Liver (tissue), 9 donors: ENCODE data around the gene CYB561. TPM values are rescaled to one million over a fixed set of nuclear protein-coding genes. Genes with fewer than 3 reads are reported as not detected.
"Not testable (repeated sequence)": the region's sequence is repeated elsewhere in the genome, so short reads cannot be mapped to it uniquely, and the experiment has no call there.

ENCODE experiments used
- DNase-seq: peaks from one replicate; pipeline ENCODE4 v3.0.0-alpha.2; 2017; ENCODE audit warnings: low spot score
- H3K27ac ChIP-seq, 2 donors: one replicate each; pipeline ENCODE4 v1.7.0; 2013; ENCODE audit warnings: inconsistent platforms in 2 of 2, low read length in 2 of 2, control low read depth in 1 of 2, low read depth in 1 of 2, mild to moderate bottlenecking in 1 of 2
- H3K27me3 ChIP-seq, 4 donors: one replicate each; pipeline versions ENCODE4 v1.6.1 to v1.7.0; 2013; ENCODE audit warnings: low read length in 3 of 4, inconsistent platforms in 1 of 4, mild to moderate bottlenecking in 1 of 4, moderate library complexity in 1 of 4; ENCODE audit not compliant: control insufficient read depth in 4 of 4, insufficient read depth in 4 of 4
- H3K36me3 ChIP-seq, 4 donors: one replicate each; pipeline versions ENCODE4 v1.6.1 to v1.7.0; 2013; ENCODE audit warnings: low read length in 3 of 4, mild to moderate bottlenecking in 3 of 4, low read depth in 1 of 4, moderate library complexity in 1 of 4; ENCODE audit not compliant: control insufficient read depth in 4 of 4, insufficient read depth in 3 of 4
- H3K4me1 ChIP-seq, 4 donors: one replicate each; pipeline versions ENCODE4 v1.6.1 to v1.7.0; 2013; ENCODE audit warnings: low read length in 3 of 4, mild to moderate bottlenecking in 3 of 4, moderate library complexity in 1 of 4; ENCODE audit not compliant: control insufficient read depth in 4 of 4, insufficient read depth in 4 of 4
- H3K4me3 ChIP-seq, 3 donors: one replicate each; pipeline versions ENCODE4 v1.6.1 to v1.7.0; 2013; ENCODE audit warnings: low read length in 3 of 3, control low read depth in 1 of 3, low read depth in 1 of 3, mild to moderate bottlenecking in 1 of 3
- H3K9ac ChIP-seq, 2 donors: one replicate each; pipeline ENCODE4 v1.7.0; 2013; ENCODE audit warnings: low read length in 2 of 2, mild to moderate bottlenecking in 2 of 2, moderate library complexity in 2 of 2, control low read depth in 1 of 2, low read depth in 1 of 2
- H3K9me3 ChIP-seq, 4 donors: one replicate each; pipeline versions ENCODE4 v1.6.1 to v1.7.0; 2013; ENCODE audit warnings: low read length in 3 of 4; ENCODE audit not compliant: control insufficient read depth in 4 of 4
- GABPA ChIP-seq, 2 donors: IDR thresholded peaks in 1 of 2; conservative IDR thresholded peaks in 1 of 2; 2 replicates each; pipeline ENCODE4 v1.6.1; 2016; ENCODE audit warnings: antibody characterized with exemption in 2 of 2, mild to moderate bottlenecking in 1 of 2, moderate library complexity in 1 of 2
- JUND ChIP-seq, 2 donors: IDR thresholded peaks; 2 replicates each; pipeline ENCODE4 v1.6.1; 2016; ENCODE audit warnings: antibody characterized with exemption in 2 of 2
- NR2F2 ChIP-seq: IDR thresholded peaks from 2 replicates; pipeline ENCODE4 v1.6.1; 2016; ENCODE audit warnings: antibody characterized with exemption
- RAD21 ChIP-seq, 2 donors: IDR thresholded peaks; 2 replicates each; pipeline ENCODE4 v1.6.1; 2016; ENCODE audit warnings: antibody characterized with exemption in 2 of 2, mild to moderate bottlenecking in 2 of 2
- REST ChIP-seq: IDR thresholded peaks from 2 replicates; pipeline ENCODE4 v1.6.1; 2016; ENCODE audit warnings: antibody characterized with exemption, mild to moderate bottlenecking
- RXRA ChIP-seq, 2 donors: IDR thresholded peaks; 2 replicates each; pipeline ENCODE4 v1.6.1; 2017 to 2018; ENCODE audit warnings: antibody characterized with exemption in 2 of 2, mild to moderate bottlenecking in 1 of 2
- YY1 ChIP-seq: IDR thresholded peaks from 2 replicates; pipeline ENCODE4 v1.6.1; 2016; ENCODE audit warnings: antibody characterized with exemption, mild to moderate bottlenecking
- ZBTB33 ChIP-seq: IDR thresholded peaks from 2 replicates; pipeline ENCODE4 v1.6.1; 2016; ENCODE audit warnings: antibody characterized with exemption
- WGBS: extraction: QIAGEN DNeasy Blood & Tissue Kit; methylation state at CpG from one replicate; pipeline ENCODE4 v1.1.7; 2013; 5-methylcytosine and 5-hydroxymethylcytosine counted together
- polyA plus RNA-seq, 2 donors: library from polyadenylated mRNA; stranded (reverse) in 1 of 2; unstranded in 1 of 2; fragments of 200-250 nt in 1 of 2; fragments of >200 nt in 1 of 2; fragmentation: Nextera tagmentation in 1 of 2; extraction: Ambion mirVana in 1 of 2; gene quantifications; one replicate each; pipeline versions ENCODE4 v1.2.1 to v1.2.3, GENCODE V29; 2013 to 2015
- total RNA-seq, 2 donors: library from RNA; depleted of rRNA; stranded (reverse); fragments of >200 nt; gene quantifications; one replicate each; pipeline ENCODE4 v1.2.3, GENCODE V29; 2014
- donor health status: healthy.
- donor health status: healthy.
- donor health status: healthy.
- donor health status: healthy.
- donor health status: healthy.

The CYB561 gene
- total and polyA plus RNA-seq, 4 donors: 0.93 to 18.5 (median 12.9) TPM

- no peak for DNase-seq
- WGBS: 66% methylated on average over 5 of the region's 5 CpGs
These were observed 8.8 kb upstream of the CYB561 start for GRCh38 chr17:63454915-63455314.

GRCh38 chr17:63454357-63454756 is 8.3 kb upstream of the CYB561 start:
- not testable (repeated sequence) for H3K27me3 ChIP-seq, H3K4me1 ChIP-seq, H3K27ac ChIP-seq, H3K9me3 ChIP-seq, H3K36me3 ChIP-seq, H3K4me3 ChIP-seq, DNase-seq, H3K9ac ChIP-seq
- WGBS: 76% methylated on average over 6 of the region's 6 CpGs

More at GRCh38 chr17:63454915-63455314, 8.8 kb upstream of the CYB561 start:
- H3K27me3 ChIP-seq: no peaks in the 10 kb centered on the region
- H3K36me3 ChIP-seq: no peaks in the 10 kb centered on the region
- H3K4me3 ChIP-seq: no peak overlapping the region
- no peaks in the 10 kb centered on the region for H3K4me1 ChIP-seq
- TF ChIP-seq YY1 (no peak), ZBTB33 (no peak), RXRA (IDR thresholded peaks at IDR 0.05) (no peak), GABPA (IDR thresholded peaks at IDR 0.05 in 1 of 2, conservative IDR thresholded peaks at IDR 0.05 in 1 of 2) (no peak), NR2F2 (no peak), RAD21 (IDR thresholded peaks at IDR 0.05) (no peak), REST (no peak)
- no peaks in the 10 kb centered on the region for H3K9me3 ChIP-seq
- no peak overlapping the region for H3K9ac ChIP-seq
- H3K27ac ChIP-seq: no peak overlapping the region

GRCh38 chr17:63452962-63453551 is 7.0 kb upstream of the CYB561 start:
- Histone ChIP-seq H3K4me3 (no peak overlapping the region), H3K9ac (no peak overlapping the region), H3K36me3 (no peaks in the 10 kb centered on the region), H3K9me3 (no peaks in the 10 kb centered on the region), H3K27ac (no peak overlapping the region), H3K27me3 (no peaks in the 10 kb centered on the region), H3K4me1 (no peaks in the 10 kb centered on the region)
- TF ChIP-seq JUND (IDR thresholded peaks at IDR 0.05): no peak
- DNase-seq: no peak
- 71% methylated on average over 7 of the region's 7 CpGs for WGBS
